Psoas muscle (tissue), 8 donors: ENCODE measurements around the gene ABLIM2. TPM values are rescaled to one million over a fixed set of nuclear protein-coding genes. Genes with fewer than 3 reads are reported as not detected.

Experiments
- ATAC-seq, 4 donors: fragments of 200-7000 bp; cut with Tn5 transposase; one replicate each; pipeline ENCODE4 v1.9.1; 2020; ENCODE audit warnings: moderate library complexity in 3 of 4, mild to moderate bottlenecking in 2 of 4
- DNase-seq, 2 donors: peaks; one replicate each; pipeline ENCODE4 v3.0.0-alpha.2; 2020
- H3K27ac ChIP-seq: fragments of 200-600 bp; one replicate; pipeline ENCODE4 v1.8.0; 2022
- H3K27me3 ChIP-seq, 3 donors: fragments of 200-600 bp in 1 of 3; one replicate each; pipeline versions ENCODE4 v1.6.1 to v1.8.0; 2013 to 2022; ENCODE audit warnings: low read length in 2 of 3, mild to moderate bottlenecking in 2 of 3, moderate library complexity in 1 of 3; ENCODE audit not compliant: insufficient read depth in 3 of 3
- H3K36me3 ChIP-seq, 2 donors: fragments of 200-600 bp in 1 of 2; one replicate each; pipeline versions ENCODE4 v1.6.1 to v1.8.0; 2013 to 2022; ENCODE audit warnings: low read depth in 1 of 2, mild to moderate bottlenecking in 1 of 2, moderate library complexity in 1 of 2; ENCODE audit not compliant: insufficient read depth in 1 of 2
- H3K4me1 ChIP-seq: fragments of 200-600 bp; one replicate; pipeline ENCODE4 v1.8.0; 2022
- H3K4me3 ChIP-seq: fragments of 200-600 bp; one replicate; pipeline ENCODE4 v1.8.0; 2022; ENCODE audit warnings: mild to moderate bottlenecking
- H3K9me3 ChIP-seq: fragments of 200-600 bp; one replicate; pipeline ENCODE4 v1.8.0; 2022
- CTCF ChIP-seq: fragments of 200-600 bp; IDR thresholded peaks from one replicate; pipeline ENCODE4 v1.8.0; 2022; ENCODE audit warnings: antibody characterized with exemption
- WGBS, 3 donors: extraction: QIAGEN DNeasy Blood & Tissue Kit; methylation state at CpG; one replicate each; pipeline versions ENCODE4 v1.1.6 to v1.1.7; 2013; 5-methylcytosine and 5-hydroxymethylcytosine counted together
- intact Hi-C, 2 donors: fragments of 100-400 bp; cut with DNase I; formaldehyde crosslinking; loops; one replicate each; pipeline versions ENCODE4 v1.11.0 to v1.14.2; 2022
- polyA plus RNA-seq, 3 donors: library from polyadenylated mRNA; stranded (reverse); fragments of 200-250 nt; gene quantifications; one replicate each; pipeline ENCODE4 v1.2.3, GENCODE V29; 2013
- total RNA-seq, 4 donors: library from RNA; stranded (reverse); fragmentation: NEBNext Ultra II Directional in 2 of 4; extraction: Animal tissue kit (Norgen Biotek cat#: 25700) in 2 of 4; gene quantifications; one replicate each; pipeline versions ENCODE4 v1.2.1 to v1.2.4, GENCODE V29; 2021 to 2023
- donor health status: healthy with polysubstance abuse.
- donor health status: DM: no; HTN: no; CAD: no; lungs with moderate emphysema.
- donor health status: Bipolar disorder and iron deficiency.
- donor health status: healthy.
- donor health status: DM: yes; HTN: yes; CAD: no.
- donor health status: DM: no; HTN: no; CAD: no.
- donor health status: DM: no; HTN: no; CAD: no.
- donor health status: DM: yes; HTN: yes; CAD: no.

Gene ABLIM2
- total and polyA plus RNA-seq, 7 donors = 82.2 to 956 (median 292) TPM

- no peaks in the 10 kb centered on the region for H3K9me3 ChIP-seq
- H3K4me3 ChIP-seq = no peak overlapping the region
- no peaks in the 10 kb centered on the region for H3K27me3 ChIP-seq
- ATAC-seq (no peak), DNase-seq (peak; percentile 10 to 36)
- TF ChIP-seq CTCF = no peak
- intact Hi-C loops = no loop called here
- no peaks in the 10 kb centered on the region for H3K4me1 ChIP-seq
- H3K27ac ChIP-seq = no peak overlapping the region
- 85 to 88% (median 87%) methylated on average over 17 of the region's 17 CpGs for WGBS, 3 donors
- H3K36me3 ChIP-seq = peaks cover 0 to 81% of the 10 kb centered on the region in 2 donors
Measured at GRCh38 chr4:8084031-8084660, 74.5 kb downstream of the ABLIM2 start.

GRCh38 chr4:8083086-8083825 is 75.4 kb downstream of the ABLIM2 start:
- H3K27me3 ChIP-seq = no peaks in the 10 kb centered on the region
- ATAC-seq = peak in 2 of 4 donors; percentile 0 to 2
- intact Hi-C loops = no loop called here

GRCh38 chr4:8082517-8083055 is 76.0 kb downstream of the ABLIM2 start:
- WGBS, 3 donors = 59 to 61% (median 61%) methylated on average over 10 of the region's 10 CpGs
- DNase-seq = peak; percentile 7 to 51

More at GRCh38 chr4:8083086-8083825, 75.4 kb downstream of the ABLIM2 start:
- Histone ChIP-seq H3K9me3 (no peaks in the 10 kb centered on the region), H3K36me3 (peaks cover 0 to 87% of the 10 kb centered on the region in 2 donors), H3K4me3 (no peak overlapping the region), H3K27ac (no peak overlapping the region), H3K4me1 (no peaks in the 10 kb centered on the region)
- TF ChIP-seq CTCF = no peak
- peak; percentile 11 to 48 for DNase-seq
- 80 to 87% (median 82%) methylated on average over 21 of the region's 21 CpGs for WGBS, 3 donors

More at GRCh38 chr4:8082517-8083055, 76.0 kb downstream of the ABLIM2 start:
- Histone ChIP-seq H3K27ac (no peak overlapping the region), H3K36me3 (peaks cover 0 to 91% of the 10 kb centered on the region in 2 donors), H3K4me1 (no peaks in the 10 kb centered on the region), H3K4me3 (no peak overlapping the region), H3K9me3 (no peaks in the 10 kb centered on the region), H3K27me3 (no peaks in the 10 kb centered on the region)
- peak in 1 of 4 donors; percentile 5 for ATAC-seq
- intact Hi-C loops = no loop called here
- TF ChIP-seq CTCF = no peak
